GM21619 (cell line): ENCODE data around the gene OPTC.

Experiments used
- ATAC-seq: cut with Tn5 transposase; IDR thresholded peaks from one replicate; pipeline ENCODE4 v1.9.1; 2021; ENCODE audit not compliant: unreplicated experiment

The OPTC gene

GRCh38 chr1:203531063-203531462 is 37.1 kb downstream of the OPTC start:
- no peak for ATAC-seq

DNA sequence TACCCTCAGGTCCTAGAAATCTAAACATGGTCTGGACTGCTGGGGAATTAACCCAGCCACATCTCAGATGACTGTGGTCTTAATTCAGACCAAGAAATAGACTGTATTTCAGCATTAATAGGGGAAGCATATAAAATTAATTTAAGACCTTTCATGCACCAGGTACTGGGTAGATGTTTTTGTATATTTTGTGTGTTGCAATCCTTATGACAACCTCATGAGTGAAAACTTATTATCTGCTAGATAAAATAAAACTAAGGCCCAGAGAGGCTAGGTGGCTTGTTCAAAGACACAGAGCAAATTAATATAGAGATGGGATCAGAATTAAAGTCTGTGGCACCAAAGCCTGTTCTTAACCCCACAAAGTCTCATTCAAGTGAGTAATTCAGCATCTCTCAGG is 40.1 kb downstream of the OPTC start:
- no peak for ATAC-seq

DNA sequence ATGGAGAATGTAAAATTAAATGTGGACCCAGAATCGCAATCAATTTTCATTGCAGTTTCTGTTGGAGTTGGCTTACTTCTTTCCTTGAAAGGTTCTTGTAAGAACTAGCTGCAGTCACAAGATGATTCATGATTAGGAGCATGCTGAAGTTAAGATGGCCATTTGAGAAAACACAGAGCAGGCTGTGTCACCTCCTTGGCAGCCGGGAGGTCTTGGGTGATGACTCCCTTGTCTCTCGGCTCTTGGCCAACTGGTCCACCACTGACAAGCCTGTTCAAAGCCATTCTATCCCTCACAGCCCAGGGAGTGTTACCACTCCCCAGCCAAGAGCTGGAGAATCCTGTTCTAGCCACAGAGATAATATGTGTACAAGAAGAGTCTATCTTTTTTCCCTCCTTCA is 40.6 kb downstream of the OPTC start:
- ATAC-seq: no peak

DNA sequence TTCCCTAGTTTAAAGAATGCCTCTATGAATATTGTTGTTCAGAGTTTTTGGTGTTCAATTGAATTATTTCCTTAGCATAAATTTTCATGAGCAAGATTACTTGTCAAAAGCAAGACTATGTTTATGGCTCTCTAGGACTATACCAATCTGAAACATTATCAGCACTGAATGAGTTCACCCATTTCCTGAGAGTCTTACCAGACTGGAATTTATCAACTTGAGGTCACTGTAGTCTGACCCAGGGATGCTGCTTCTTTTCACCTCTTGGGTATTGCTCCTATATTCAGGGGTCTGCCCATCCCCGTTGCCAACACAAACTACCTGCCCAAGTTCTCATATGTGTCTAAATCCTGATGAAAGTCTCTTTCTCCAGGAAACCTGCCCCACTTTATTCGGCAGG is 42.6 kb downstream of the OPTC start:
- no peak for ATAC-seq

DNA sequence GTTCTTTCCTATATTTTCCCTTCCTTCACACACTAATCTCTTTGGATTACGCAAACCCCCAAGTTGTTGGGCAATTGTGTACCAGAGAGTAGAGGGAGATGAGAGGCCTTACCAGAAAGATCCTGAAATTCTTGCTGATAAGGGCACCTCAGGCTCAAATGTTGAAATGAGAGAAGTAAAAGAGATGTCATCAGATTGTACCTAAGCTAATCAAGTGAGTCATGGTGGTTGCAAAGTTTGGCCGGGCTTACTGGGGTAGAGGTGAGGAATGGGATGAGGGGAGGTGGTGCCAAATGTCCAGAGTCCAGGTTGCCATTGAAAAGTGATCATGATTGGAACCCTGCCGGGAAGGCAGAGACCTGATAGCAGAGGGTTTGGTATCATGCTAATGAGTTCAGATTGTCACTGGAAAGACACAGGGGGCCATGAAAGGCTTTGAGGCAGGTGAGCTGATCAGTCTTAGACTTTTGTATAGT is 43.1 kb downstream of the OPTC start:
- no peak for ATAC-seq

GRCh38 chr1:203537806-203538464 is 44.0 kb downstream of the OPTC start:
- no peak for ATAC-seq

DNA sequence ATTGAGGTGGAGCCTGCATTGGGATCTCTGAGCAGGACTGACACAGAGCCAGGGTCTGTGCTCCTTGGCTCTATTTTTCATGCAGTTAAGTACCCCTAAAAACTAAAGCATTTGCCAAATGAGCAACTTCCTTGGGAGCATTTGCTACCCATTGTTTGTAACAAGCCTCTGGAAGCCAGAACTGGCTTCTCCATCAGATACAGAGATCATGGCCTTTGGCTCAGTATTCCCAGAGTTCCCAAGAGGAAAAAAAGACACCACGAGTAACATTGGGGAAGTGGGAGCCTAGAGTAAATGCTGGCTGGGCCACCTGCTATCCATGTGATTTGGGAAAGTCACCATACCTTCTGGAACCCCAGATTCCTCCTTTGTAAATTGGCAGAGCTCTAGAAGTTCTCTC is 44.8 kb downstream of the OPTC start:
- no peak for ATAC-seq

- ATAC-seq: no peak
These were observed 46.0 kb downstream of the OPTC start for GRCh38 chr1:203539831-203540546.

DNA sequence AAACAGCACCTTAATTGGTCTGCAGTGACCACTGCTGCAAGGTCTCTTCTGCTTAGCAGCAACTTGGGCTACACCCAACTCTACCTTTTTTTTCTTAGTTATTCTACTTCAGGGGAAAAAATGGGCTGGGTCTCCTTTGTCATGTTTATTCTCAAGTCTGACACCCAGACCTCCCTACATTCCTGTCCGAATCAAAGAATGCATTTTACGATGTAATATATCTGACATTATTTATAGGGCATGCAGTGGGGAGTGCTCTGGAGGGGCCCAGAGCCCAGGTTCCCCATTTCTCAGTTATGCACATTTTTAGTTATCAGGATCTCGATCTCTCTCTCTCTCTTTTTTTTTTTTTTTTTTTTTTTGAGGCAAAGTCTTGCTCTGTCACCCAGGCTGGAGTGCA is 50.5 kb downstream of the OPTC start:
- no peak for ATAC-seq

- ATAC-seq: no peak
These were observed 51.2 kb downstream of the OPTC start for GRCh38 chr1:203544978-203545816.

DNA sequence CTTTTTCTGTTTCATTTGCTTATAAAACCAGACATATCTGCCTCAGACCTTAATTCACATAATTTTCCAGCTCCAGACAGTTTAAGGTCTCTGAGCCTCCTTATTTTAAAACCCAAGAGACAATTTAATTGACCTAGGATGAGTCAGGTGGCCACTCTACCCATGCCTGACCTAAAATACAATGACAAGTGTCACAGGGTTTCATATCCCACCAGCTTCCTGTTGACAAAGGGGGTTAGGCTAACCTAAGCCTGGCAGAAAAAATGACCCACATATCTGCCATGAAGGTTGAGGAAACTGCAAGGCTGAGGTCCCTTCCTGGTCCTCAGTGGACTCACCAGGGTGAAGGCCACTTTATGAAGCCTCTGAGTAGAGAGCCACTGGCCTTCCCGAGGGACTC is 52.3 kb downstream of the OPTC start:
- ATAC-seq: no peak

- no peak for ATAC-seq
These were observed 53.2 kb downstream of the OPTC start for GRCh38 chr1:203547147-203547546.

GRCh38 chr1:203547771-203548421 is 53.9 kb downstream of the OPTC start:
- no peak for ATAC-seq

- no peak for ATAC-seq
These were observed 54.9 kb downstream of the OPTC start for GRCh38 chr1:203548892-203549291.

DNA sequence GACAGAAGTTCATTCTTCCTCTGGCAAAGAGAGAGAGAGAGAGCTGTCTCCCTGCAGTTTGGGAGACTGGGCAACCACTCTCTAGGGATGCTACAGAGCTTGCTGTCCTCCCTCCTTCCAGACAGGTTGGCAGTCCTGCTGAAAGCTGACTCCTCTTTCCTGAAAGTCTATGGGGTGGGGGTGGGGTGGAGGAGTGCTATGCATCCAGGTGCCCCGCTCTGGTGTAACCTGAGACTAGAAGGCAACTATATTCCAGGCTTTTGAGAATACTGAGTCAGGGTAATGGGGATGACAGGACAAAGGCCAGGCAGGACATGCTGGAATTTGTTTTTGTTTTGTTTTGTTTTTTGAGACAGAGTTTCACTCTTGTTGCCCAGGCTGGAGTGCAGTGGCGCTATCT is 55.4 kb downstream of the OPTC start:
- ATAC-seq: no peak

DNA sequence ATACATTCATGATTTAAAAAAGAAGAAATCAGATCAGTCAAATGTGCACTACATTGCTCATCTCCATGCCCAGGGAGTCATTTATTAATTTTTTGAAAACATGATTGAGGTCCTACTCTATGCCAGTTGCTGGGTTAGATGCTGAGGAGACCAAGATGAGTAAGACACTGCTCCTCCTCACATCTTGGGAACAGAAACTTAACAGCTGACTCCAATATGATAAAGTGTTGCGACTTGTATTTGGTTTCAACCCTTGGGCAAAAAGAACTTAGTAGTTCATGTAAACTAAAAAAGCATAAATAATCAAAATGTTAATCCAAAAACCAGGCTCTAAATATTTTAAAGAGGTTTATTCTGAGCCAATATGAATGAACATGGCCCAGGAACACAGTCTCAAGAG is 56.9 kb downstream of the OPTC start:
- ATAC-seq: no peak

DNA sequence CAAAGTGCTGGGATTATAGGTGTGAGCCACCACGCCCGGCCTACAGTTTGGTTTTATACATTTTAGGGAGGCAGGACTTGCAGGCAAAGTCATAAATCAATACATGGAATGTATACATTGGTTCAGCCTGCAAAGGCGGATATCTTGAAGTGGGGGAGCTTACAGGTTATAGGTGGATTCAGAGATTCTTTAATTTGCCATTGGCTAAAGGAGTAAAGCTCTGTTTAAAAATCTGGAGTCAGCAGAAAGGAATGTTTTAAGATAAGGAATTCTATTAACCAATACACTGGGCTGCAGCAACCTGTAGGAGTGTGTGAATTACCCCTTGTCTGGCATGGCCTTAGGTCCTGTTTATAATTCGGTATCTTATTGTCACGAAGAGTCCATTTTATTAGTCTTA is 57.6 kb downstream of the OPTC start:
- ATAC-seq: no peak

GRCh38 chr1:203553496-203553895 is 59.5 kb downstream of the OPTC start:
- ATAC-seq: no peak

DNA sequence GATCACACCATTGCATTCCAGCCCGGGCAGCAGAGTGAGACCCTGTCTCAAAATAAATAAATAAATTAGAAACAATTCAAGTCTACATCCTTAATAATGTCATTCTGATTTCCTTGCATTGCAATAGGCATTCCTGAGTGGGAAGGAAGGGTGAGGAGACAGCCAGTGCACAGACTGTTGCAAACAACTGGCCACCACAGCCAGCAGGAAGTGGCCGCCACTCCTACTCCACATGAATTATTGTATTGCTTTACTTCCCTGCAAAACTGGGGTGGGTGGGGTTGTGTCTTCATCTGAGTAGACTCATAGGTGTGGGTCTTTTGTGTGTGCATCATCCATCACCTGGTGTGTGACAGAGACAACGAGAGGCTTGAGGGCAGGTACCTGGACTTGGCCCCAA is 60.1 kb downstream of the OPTC start:
- ATAC-seq: no peak

GRCh38 chr1:203555076-203555475 is 61.1 kb downstream of the OPTC start:
- no peak for ATAC-seq

- no peak for ATAC-seq
These were observed 61.6 kb downstream of the OPTC start for GRCh38 chr1:203555511-203556046.
